Stimulated activated CD8-positive, alpha-beta memory T cell treated with anti-CD3 and anti-CD28 coated beads, Interleukin-7, amount 100 ng/mL, for 48 hours (primary cell): ENCODE results near the gene DUOXA2.
"Not testable (repeated sequence)": the region's sequence is repeated elsewhere in the genome, so short reads cannot be mapped to it uniquely, and the experiment has no call there.

Experiments
- DNase-seq, 2 donors: peaks; one replicate each; pipeline ENCODE4 v3.0.0-alpha.2; 2020; ENCODE audit warnings: low read depth in 1 of 2; ENCODE audit errors: extremely low read depth in 1 of 2

Gene DUOXA2

GRCh38 chr15:45134682-45135604, 20.8 kb downstream of the DUOXA2 start:
- DNase-seq = no peak

GRCh38 chr15:45135705-45136377, 21.7 kb downstream of the DUOXA2 start:
- not testable (repeated sequence) for DNase-seq

- no peak for DNase-seq
Observed at GRCh38 chr15:45136378-45136764, 22.2 kb downstream of the DUOXA2 start.

GRCh38 chr15:45137703-45138102, 23.6 kb downstream of the DUOXA2 start:
- no peak for DNase-seq

GRCh38 chr15:45138814-45139765, 25.0 kb downstream of the DUOXA2 start:
- no peak for DNase-seq

GRCh38 chr15:45139770-45140169, 25.6 kb downstream of the DUOXA2 start:
- DNase-seq = no peak

GRCh38 chr15:45140557-45141250, 26.6 kb downstream of the DUOXA2 start:
- no peak for DNase-seq

GRCh38 chr15:45141386-45141785, 27.3 kb downstream of the DUOXA2 start:
- no peak for DNase-seq

GRCh38 chr15:45143056-45143455, 28.9 kb downstream of the DUOXA2 start:
- DNase-seq = no peak

GRCh38 chr15:45143946-45144345, 29.8 kb downstream of the DUOXA2 start:
- DNase-seq = no peak

GRCh38 chr15:45144775-45145174, 30.6 kb downstream of the DUOXA2 start:
- no peak for DNase-seq

GRCh38 chr15:45146405-45146804, 32.3 kb downstream of the DUOXA2 start:
- DNase-seq = no peak

GRCh38 chr15:45147606-45148005, 33.5 kb downstream of the DUOXA2 start:
- no peak for DNase-seq

- DNase-seq = no peak
Observed at GRCh38 chr15:45148076-45149059, 34.2 kb downstream of the DUOXA2 start.

- DNase-seq = no peak
Observed at GRCh38 chr15:45149060-45149459, 34.9 kb downstream of the DUOXA2 start.

- DNase-seq = no peak
Observed at GRCh38 chr15:45150481-45150880, 36.4 kb downstream of the DUOXA2 start.

GRCh38 chr15:45150997-45151396, 36.9 kb downstream of the DUOXA2 start:
- DNase-seq = no peak

- DNase-seq = no peak
Observed at GRCh38 chr15:45151998-45152828, 38.1 kb downstream of the DUOXA2 start.
